GM23338 (cell line): ENCODE data around the gene DNAJC15. TPM values are rescaled to one million over a fixed set of nuclear protein-coding genes. Genes with fewer than 3 reads are reported as not detected.

Experiments
- ATAC-seq: fragments of 200-7000 bp; cut with Tn5 transposase; 3 replicates; pipeline ENCODE4 v1.9.1; 2020
- DNase-seq: peaks from one replicate; pipeline ENCODE4 v3.0.0-alpha.2; 2015; ENCODE audit warnings: low spot score
- H2AFZ ChIP-seq: fragments of 200-600 bp; sonication (generic); 2 replicates; pipeline ENCODE4 v1.8.0; 2016; ENCODE audit warnings: antibody characterized with exemption, mild to moderate bottlenecking, moderate library complexity
- H3F3A ChIP-seq: fragments of 200-600 bp; sonication (generic); replicated peaks from 2 replicates; pipeline ENCODE4 v1.8.0; 2017; ENCODE audit warnings: antibody characterized with exemption, mixed run types, low read depth
- H3K27ac ChIP-seq: fragments of 200-600 bp; sonication (generic); 2 replicates; pipeline ENCODE4 v1.6.1; 2016; ENCODE audit warnings: low read depth
- H3K27me3 ChIP-seq: fragments of 200-600 bp; sonication (generic); 2 replicates; pipeline ENCODE4 v1.8.0; 2016; ENCODE audit warnings: mild to moderate bottlenecking, mixed run types, moderate library complexity; ENCODE audit not compliant: insufficient read depth
- H3K36me3 ChIP-seq: fragments of 200-600 bp; sonication (generic); 2 replicates; pipeline ENCODE4 v1.8.0; 2016; ENCODE audit warnings: mild to moderate bottlenecking; ENCODE audit not compliant: insufficient read depth
- H3K4me1 ChIP-seq: fragments of 200-600 bp; sonication (generic); 2 replicates; pipeline ENCODE4 v1.8.0; 2016; ENCODE audit warnings: mild to moderate bottlenecking, moderate library complexity; ENCODE audit not compliant: insufficient read depth
- H3K4me2 ChIP-seq: fragments of 200-600 bp; sonication (generic); 2 replicates; pipeline ENCODE4 v1.7.1; 2017; ENCODE audit warnings: mixed run types
- H3K4me3 ChIP-seq: fragments of 200-600 bp; sonication (generic); 2 replicates; pipeline ENCODE4 v1.6.1; 2016; ENCODE audit warnings: mixed run types
- H3K79me2 ChIP-seq: fragments of 200-600 bp; sonication (generic); replicated peaks from 2 replicates; pipeline ENCODE4 v1.8.0; 2017; ENCODE audit warnings: mild to moderate bottlenecking; ENCODE audit not compliant: insufficient read depth
- H3K9me2 ChIP-seq: fragments of 200-600 bp; sonication (generic); 2 replicates; pipeline ENCODE4 v1.8.0; 2017; ENCODE audit not compliant: insufficient read depth
- H4K20me1 ChIP-seq: fragments of 200-600 bp; sonication (generic); replicated peaks from 2 replicates; pipeline ENCODE4 v1.8.0; 2017; ENCODE audit warnings: mild to moderate bottlenecking; ENCODE audit not compliant: insufficient read depth
- H3K27ac Mint-ChIP-seq: 2 replicates; pipeline ENCODE4 v1.8.0; 2020; ENCODE audit warnings: inconsistent platforms, mild to moderate bottlenecking, moderate library complexity, mixed read lengths
- H3K27me3 Mint-ChIP-seq: 3 replicates; pipeline ENCODE4 v1.8.0; 2022; ENCODE audit warnings: low read depth, mild to moderate bottlenecking, moderate library complexity, mixed read lengths, inconsistent platforms; ENCODE audit not compliant: insufficient read depth, poor library complexity
- H3K36me3 Mint-ChIP-seq: 3 replicates; pipeline ENCODE4 v1.8.0; 2021; ENCODE audit warnings: low read depth, mild to moderate bottlenecking, inconsistent platforms, moderate library complexity, mixed read lengths
- H3K4me1 Mint-ChIP-seq: 3 replicates; pipeline ENCODE4 v1.8.0; 2020; ENCODE audit warnings: mild to moderate bottlenecking, inconsistent platforms, mixed read lengths
- H3K4me3 Mint-ChIP-seq: 3 replicates; pipeline ENCODE4 v1.8.0; 2021; ENCODE audit warnings: moderate library complexity, mild to moderate bottlenecking, inconsistent platforms, mixed read lengths
- H3K9me3 Mint-ChIP-seq: 3 replicates; pipeline ENCODE4 v1.8.0; 2020; ENCODE audit warnings: moderate library complexity, mild to moderate bottlenecking, inconsistent platforms, mixed read lengths
- CREB1 ChIP-seq: fragments of 250-450 bp; sonication (Bioruptor Pico); IDR thresholded peaks from 2 replicates; pipeline ENCODE4 v1.5.0; 2020; ENCODE audit warnings: low read depth, mild to moderate bottlenecking, moderate library complexity
- EZH2 ChIP-seq: fragments of 200-600 bp; sonication (generic); IDR thresholded peaks from one replicate; pipeline ENCODE4 v1.8.0; 2017; ENCODE audit warnings: antibody characterized with exemption, mild to moderate bottlenecking, low read depth; ENCODE audit not compliant: unreplicated experiment
- JUNB ChIP-seq: IDR thresholded peaks from one replicate; pipeline ENCODE4 v1.6.1; 2016; ENCODE audit warnings: antibody characterized with exemption; ENCODE audit not compliant: unreplicated experiment
- NANOG ChIP-seq: IDR thresholded peaks from 2 replicates; pipeline ENCODE4 v1.6.1; 2016; ENCODE audit warnings: antibody characterized with exemption, borderline replicate concordance
- POLR2AphosphoS5 ChIP-seq: IDR thresholded peaks from 2 replicates; pipeline ENCODE4 v1.6.1; 2016; ENCODE audit warnings: antibody characterized with exemption, low read depth
- STAT1 ChIP-seq: IDR thresholded peaks from one replicate; pipeline ENCODE4 v1.6.1; 2016; ENCODE audit warnings: antibody characterized with exemption; ENCODE audit not compliant: unreplicated experiment
- ZNF114 ChIP-seq: fragments of 250-450 bp; sonication (Bioruptor Pico); IDR thresholded peaks from 2 replicates; pipeline ENCODE4 v1.5.0; 2020; ENCODE audit warnings: mild to moderate bottlenecking, moderate library complexity
- ZNF331 ChIP-seq: fragments of 250-450 bp; sonication (Bioruptor Pico); IDR thresholded peaks from 2 replicates; pipeline ENCODE4 v1.5.0; 2020; ENCODE audit warnings: low read depth, mild to moderate bottlenecking, moderate library complexity
- polyA plus RNA-seq: library from polyadenylated mRNA; unstranded; fragments of >200 nt; fragmentation: Nextera tagmentation; extraction: Ambion mirVana; gene quantifications from 2 replicates; pipeline ENCODE4 v1.2.1, GENCODE V29; 2016
- total RNA-seq: library from RNA; depleted of rRNA; stranded (reverse); fragments of >200 nt; shearing (Covaris generic); gene quantifications from 2 replicates; pipeline ENCODE4 v1.2.3, GENCODE V29; 2014
- TF ChIP-seq, protein P1 (sequence below): fragments of 250-450 bp; sonication (Bioruptor Pico); IDR thresholded peaks from 2 replicates; pipeline ENCODE4 v1.5.0; 2020; ENCODE audit warnings: mild to moderate bottlenecking, moderate library complexity
- TF ChIP-seq, protein P2 (sequence below): IDR thresholded peaks from one replicate; pipeline ENCODE4 v1.6.1; 2018; ENCODE audit warnings: antibody characterized with exemption; ENCODE audit not compliant: unreplicated experiment
- TF ChIP-seq, protein P3 (sequence below), 2 experiments: fragments of 200-600 bp in 1 of 2; sonication (generic) in 1 of 2; conservative IDR thresholded peaks; 2 replicates each; pipeline versions ENCODE4 v1.5.1 to v1.6.1; 2016 to 2017; ENCODE audit warnings: antibody characterized with exemption in 2 of 2, low read depth in 2 of 2, mild to moderate bottlenecking in 2 of 2, moderate library complexity in 1 of 2

DNAJC15 gene
- total and polyA plus RNA-seq, 2 experiments from 2014 or later: 11.4 to 80.4 TPM

DNA sequence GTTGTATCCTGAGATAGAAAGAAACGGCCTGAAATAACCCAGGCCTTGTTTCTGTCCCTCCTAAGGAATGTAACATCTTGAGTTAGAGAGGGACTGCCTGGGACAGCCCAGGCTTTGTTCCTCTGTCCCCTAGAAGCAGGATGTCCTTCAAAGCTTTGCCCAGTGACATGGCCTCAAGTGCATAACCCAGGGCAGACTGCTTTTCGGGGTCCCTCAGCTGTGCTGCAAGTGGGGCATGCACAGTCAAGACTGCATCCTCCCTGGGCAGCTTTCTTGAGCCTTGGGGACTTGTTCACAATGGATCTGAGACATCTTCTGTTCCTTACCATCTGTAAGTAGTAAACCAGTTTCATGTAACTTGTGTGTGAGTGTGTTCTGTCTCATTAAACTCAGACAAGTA is 23.9 kb upstream of the DNAJC15 start (continued):
- TF ChIP-seq, protein P1, sequence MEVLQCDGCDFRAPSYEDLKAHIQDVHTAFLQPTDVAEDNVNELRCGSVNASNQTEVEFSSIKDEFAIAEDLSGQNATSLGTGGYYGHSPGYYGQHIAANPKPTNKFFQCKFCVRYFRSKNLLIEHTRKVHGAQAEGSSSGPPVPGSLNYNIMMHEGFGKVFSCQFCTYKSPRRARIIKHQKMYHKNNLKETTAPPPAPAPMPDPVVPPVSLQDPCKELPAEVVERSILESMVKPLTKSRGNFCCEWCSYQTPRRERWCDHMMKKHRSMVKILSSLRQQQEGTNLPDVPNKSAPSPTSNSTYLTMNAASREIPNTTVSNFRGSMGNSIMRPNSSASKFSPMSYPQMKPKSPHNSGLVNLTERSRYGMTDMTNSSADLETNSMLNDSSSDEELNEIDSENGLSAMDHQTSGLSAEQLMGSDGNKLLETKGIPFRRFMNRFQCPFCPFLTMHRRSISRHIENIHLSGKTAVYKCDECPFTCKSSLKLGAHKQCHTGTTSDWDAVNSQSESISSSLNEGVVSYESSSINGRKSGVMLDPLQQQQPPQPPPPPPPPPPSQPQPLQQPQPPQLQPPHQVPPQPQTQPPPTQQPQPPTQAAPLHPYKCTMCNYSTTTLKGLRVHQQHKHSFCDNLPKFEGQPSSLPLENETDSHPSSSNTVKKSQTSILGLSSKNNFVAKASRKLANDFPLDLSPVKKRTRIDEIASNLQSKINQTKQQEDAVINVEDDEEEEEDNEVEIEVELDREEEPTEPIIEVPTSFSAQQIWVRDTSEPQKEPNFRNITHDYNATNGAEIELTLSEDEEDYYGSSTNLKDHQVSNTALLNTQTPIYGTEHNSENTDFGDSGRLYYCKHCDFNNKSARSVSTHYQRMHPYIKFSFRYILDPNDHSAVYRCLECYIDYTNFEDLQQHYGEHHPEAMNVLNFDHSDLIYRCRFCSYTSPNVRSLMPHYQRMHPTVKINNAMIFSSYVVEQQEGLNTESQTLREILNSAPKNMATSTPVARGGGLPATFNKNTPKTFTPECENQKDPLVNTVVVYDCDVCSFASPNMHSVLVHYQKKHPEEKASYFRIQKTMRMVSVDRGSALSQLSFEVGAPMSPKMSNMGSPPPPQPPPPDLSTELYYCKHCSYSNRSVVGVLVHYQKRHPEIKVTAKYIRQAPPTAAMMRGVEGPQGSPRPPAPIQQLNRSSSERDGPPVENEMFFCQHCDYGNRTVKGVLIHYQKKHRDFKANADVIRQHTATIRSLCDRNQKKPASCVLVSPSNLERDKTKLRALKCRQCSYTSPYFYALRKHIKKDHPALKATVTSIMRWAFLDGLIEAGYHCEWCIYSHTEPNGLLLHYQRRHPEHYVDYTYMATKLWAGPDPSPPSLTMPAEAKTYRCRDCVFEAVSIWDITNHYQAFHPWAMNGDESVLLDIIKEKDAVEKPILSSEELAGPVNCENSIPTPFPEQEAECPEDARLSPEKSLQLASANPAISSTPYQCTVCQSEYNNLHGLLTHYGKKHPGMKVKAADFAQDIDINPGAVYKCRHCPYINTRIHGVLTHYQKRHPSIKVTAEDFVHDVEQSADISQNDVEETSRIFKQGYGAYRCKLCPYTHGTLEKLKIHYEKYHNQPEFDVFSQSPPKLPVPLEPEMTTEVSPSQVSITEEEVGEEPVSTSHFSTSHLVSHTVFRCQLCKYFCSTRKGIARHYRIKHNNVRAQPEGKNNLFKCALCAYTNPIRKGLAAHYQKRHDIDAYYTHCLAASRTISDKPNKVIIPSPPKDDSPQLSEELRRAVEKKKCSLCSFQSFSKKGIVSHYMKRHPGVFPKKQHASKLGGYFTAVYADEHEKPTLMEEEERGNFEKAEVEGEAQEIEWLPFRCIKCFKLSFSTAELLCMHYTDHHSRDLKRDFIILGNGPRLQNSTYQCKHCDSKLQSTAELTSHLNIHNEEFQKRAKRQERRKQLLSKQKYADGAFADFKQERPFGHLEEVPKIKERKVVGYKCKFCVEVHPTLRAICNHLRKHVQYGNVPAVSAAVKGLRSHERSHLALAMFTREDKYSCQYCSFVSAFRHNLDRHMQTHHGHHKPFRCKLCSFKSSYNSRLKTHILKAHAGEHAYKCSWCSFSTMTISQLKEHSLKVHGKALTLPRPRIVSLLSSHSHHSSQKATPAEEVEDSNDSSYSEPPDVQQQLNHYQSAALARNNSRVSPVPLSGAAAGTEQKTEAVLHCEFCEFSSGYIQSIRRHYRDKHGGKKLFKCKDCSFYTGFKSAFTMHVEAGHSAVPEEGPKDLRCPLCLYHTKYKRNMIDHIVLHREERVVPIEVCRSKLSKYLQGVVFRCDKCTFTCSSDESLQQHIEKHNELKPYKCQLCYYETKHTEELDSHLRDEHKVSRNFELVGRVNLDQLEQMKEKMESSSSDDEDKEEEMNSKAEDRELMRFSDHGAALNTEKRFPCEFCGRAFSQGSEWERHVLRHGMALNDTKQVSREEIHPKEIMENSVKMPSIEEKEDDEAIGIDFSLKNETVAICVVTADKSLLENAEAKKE (CRISPR knock-in tag): no peak
- TF ChIP-seq ZNF331 (CRISPR knock-in tag) (no peak), NANOG (no peak), EZH2 (no peak)

DNA sequence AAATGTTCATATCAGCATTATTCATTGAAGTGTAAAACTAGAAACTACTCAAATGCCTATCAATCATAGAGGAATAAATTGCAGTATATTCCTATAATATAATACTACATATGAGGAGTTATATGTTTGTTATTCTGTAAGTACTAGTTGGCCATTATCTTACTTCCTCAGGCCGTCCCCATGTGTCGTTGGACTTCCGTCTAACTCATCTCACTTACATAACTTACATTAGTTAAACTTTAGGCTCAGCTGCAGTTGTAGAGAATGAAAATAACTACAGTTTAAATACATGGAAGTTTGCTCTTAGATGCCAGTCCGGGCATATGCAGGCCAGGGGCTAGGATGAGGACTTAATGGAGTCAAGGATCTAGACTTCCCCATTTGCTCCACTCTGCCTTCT is 22.7 kb upstream of the DNAJC15 start:
- no peak for ATAC-seq
- H3K4me1 Mint-ChIP-seq: peaks cover 5% of the 10 kb centered on the region; the same call in 2 of the 3 replicates
- H3K9me3 Mint-ChIP-seq: no peaks in the 10 kb centered on the region; the same call in 2 of the 3 replicates

More for the DNA sequence above, 22.7 kb upstream of the DNAJC15 start:
- H3K27ac ChIP-seq: no peak overlapping the region
- H3F3A ChIP-seq: no peaks in the 10 kb centered on the region
- peaks cover 4% of the 10 kb centered on the region; the same call in 1 of the 2 replicates for H3K4me1 ChIP-seq
- no peaks in the 10 kb centered on the region for H3K36me3 Mint-ChIP-seq
- H3K27me3 ChIP-seq: no peaks in the 10 kb centered on the region
- no peaks in the 10 kb centered on the region for H3K79me2 ChIP-seq
- H3K4me3 ChIP-seq: no peak overlapping the region
- no peaks in the 10 kb centered on the region for H3K36me3 ChIP-seq
- H2AFZ ChIP-seq: no peak overlapping the region
- no peak for DNase-seq
- no peak overlapping the region for H3K27ac Mint-ChIP-seq
- H3K4me2 ChIP-seq: no peak overlapping the region
- TF ChIP-seq CREB1 (CRISPR knock-in tag) (no peak), ZNF114 (no peak), JUNB (no peak), EZH2 (no peak), STAT1 (no peak), NANOG (no peak), POLR2AphosphoS5 (no peak)
- TF ChIP-seq, protein P2, sequence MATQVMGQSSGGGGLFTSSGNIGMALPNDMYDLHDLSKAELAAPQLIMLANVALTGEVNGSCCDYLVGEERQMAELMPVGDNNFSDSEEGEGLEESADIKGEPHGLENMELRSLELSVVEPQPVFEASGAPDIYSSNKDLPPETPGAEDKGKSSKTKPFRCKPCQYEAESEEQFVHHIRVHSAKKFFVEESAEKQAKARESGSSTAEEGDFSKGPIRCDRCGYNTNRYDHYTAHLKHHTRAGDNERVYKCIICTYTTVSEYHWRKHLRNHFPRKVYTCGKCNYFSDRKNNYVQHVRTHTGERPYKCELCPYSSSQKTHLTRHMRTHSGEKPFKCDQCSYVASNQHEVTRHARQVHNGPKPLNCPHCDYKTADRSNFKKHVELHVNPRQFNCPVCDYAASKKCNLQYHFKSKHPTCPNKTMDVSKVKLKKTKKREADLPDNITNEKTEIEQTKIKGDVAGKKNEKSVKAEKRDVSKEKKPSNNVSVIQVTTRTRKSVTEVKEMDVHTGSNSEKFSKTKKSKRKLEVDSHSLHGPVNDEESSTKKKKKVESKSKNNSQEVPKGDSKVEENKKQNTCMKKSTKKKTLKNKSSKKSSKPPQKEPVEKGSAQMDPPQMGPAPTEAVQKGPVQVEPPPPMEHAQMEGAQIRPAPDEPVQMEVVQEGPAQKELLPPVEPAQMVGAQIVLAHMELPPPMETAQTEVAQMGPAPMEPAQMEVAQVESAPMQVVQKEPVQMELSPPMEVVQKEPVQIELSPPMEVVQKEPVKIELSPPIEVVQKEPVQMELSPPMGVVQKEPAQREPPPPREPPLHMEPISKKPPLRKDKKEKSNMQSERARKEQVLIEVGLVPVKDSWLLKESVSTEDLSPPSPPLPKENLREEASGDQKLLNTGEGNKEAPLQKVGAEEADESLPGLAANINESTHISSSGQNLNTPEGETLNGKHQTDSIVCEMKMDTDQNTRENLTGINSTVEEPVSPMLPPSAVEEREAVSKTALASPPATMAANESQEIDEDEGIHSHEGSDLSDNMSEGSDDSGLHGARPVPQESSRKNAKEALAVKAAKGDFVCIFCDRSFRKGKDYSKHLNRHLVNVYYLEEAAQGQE: no peak
- TF ChIP-seq, protein P3, sequence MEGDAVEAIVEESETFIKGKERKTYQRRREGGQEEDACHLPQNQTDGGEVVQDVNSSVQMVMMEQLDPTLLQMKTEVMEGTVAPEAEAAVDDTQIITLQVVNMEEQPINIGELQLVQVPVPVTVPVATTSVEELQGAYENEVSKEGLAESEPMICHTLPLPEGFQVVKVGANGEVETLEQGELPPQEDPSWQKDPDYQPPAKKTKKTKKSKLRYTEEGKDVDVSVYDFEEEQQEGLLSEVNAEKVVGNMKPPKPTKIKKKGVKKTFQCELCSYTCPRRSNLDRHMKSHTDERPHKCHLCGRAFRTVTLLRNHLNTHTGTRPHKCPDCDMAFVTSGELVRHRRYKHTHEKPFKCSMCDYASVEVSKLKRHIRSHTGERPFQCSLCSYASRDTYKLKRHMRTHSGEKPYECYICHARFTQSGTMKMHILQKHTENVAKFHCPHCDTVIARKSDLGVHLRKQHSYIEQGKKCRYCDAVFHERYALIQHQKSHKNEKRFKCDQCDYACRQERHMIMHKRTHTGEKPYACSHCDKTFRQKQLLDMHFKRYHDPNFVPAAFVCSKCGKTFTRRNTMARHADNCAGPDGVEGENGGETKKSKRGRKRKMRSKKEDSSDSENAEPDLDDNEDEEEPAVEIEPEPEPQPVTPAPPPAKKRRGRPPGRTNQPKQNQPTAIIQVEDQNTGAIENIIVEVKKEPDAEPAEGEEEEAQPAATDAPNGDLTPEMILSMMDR (conservative IDR thresholded peaks at IDR 0.05; ENCODE audit: low read depth in 2 of 2): no peak
- H3K27me3 Mint-ChIP-seq: no peaks in the 10 kb centered on the region
- peaks cover 5% of the 10 kb centered on the region; the same call in 1 of the 2 replicates for H3K9me2 ChIP-seq
- H3K4me3 Mint-ChIP-seq: no peak overlapping the region
- H4K20me1 ChIP-seq: no peaks in the 10 kb centered on the region
